Astrocyte (in vitro differentiated cells and primary cell): ENCODE measurements around the gene HS6ST3. TPM values are rescaled to one million over a fixed set of nuclear protein-coding genes. Genes with fewer than 3 reads are reported as not detected.

Experiments used
- DNase-seq: peaks from one replicate; pipeline ENCODE4 v3.0.0-alpha.2; 2010; ENCODE audit warnings: low read depth
- FAIRE-seq: peaks from 2 replicates; lab custom pipeline; 2011; peaks lifted over from hg19 to GRCh38; lab: Jason Lieb, UNC
- H2AFZ ChIP-seq: 2 replicates; pipeline ENCODE4 v1.6.0; 2012; ENCODE audit warnings: low read depth, low read length, inconsistent platforms
- H3K27ac ChIP-seq: 2 replicates; pipeline ENCODE4 v1.5.1; 2011; ENCODE audit warnings: low read depth, low read length, inconsistent platforms
- H3K27me3 ChIP-seq: 2 replicates; pipeline ENCODE4 v1.6.0; 2011; ENCODE audit warnings: low read length, inconsistent platforms; ENCODE audit not compliant: insufficient read depth
- H3K36me3 ChIP-seq: 2 replicates; pipeline ENCODE4 v1.5.1; 2011; ENCODE audit warnings: low read length, inconsistent platforms; ENCODE audit not compliant: insufficient read depth
- H3K4me1 ChIP-seq: 2 replicates; pipeline ENCODE4 v1.5.1; 2011; ENCODE audit warnings: low read length, inconsistent platforms; ENCODE audit not compliant: insufficient read depth
- H3K4me2 ChIP-seq: 2 replicates; pipeline ENCODE4 v1.6.0; 2012; ENCODE audit warnings: low read length, inconsistent platforms
- H3K4me3 ChIP-seq: 2 replicates; pipeline ENCODE4 v1.5.1; 2011; ENCODE audit warnings: low read depth, mild to moderate bottlenecking, low read length, inconsistent platforms; ENCODE audit not compliant: insufficient read depth
- H3K79me2 ChIP-seq: 2 replicates; pipeline ENCODE4 v1.6.0; 2012; ENCODE audit warnings: mild to moderate bottlenecking, low read length, inconsistent platforms; ENCODE audit not compliant: insufficient read depth
- H3K9ac ChIP-seq: 2 replicates; pipeline ENCODE4 v1.6.0; 2012; ENCODE audit warnings: mild to moderate bottlenecking, low read length, inconsistent platforms
- H3K9me3 ChIP-seq: 2 replicates; pipeline ENCODE4 v1.5.1; 2012; ENCODE audit warnings: low read depth, mild to moderate bottlenecking, low read length, inconsistent platforms; ENCODE audit not compliant: insufficient read depth
- H4K20me1 ChIP-seq: 2 replicates; pipeline ENCODE4 v1.6.0; 2012; ENCODE audit warnings: low read length, inconsistent platforms; ENCODE audit not compliant: insufficient read depth
- H3K27ac Mint-ChIP-seq: one replicate; pipeline ENCODE4 v1.8.0; 2021; ENCODE audit warnings: mild to moderate bottlenecking, mixed read lengths; ENCODE audit not compliant: unreplicated experiment
- H3K27me3 Mint-ChIP-seq: one replicate; pipeline ENCODE4 v1.8.0; 2021; ENCODE audit warnings: low read depth, mixed read lengths; ENCODE audit not compliant: unreplicated experiment
- H3K36me3 Mint-ChIP-seq: one replicate; pipeline ENCODE4 v1.8.0; 2021; ENCODE audit warnings: low read depth, mixed read lengths; ENCODE audit not compliant: unreplicated experiment
- H3K4me1 Mint-ChIP-seq: one replicate; pipeline ENCODE4 v1.8.0; 2021; ENCODE audit warnings: low read depth, mixed read lengths; ENCODE audit not compliant: unreplicated experiment
- H3K4me3 Mint-ChIP-seq: one replicate; pipeline ENCODE4 v1.8.0; 2021; ENCODE audit warnings: mild to moderate bottlenecking, moderate library complexity, mixed read lengths; ENCODE audit not compliant: unreplicated experiment
- H3K9me3 Mint-ChIP-seq: one replicate; pipeline ENCODE4 v1.8.0; 2021; ENCODE audit warnings: mild to moderate bottlenecking, mixed read lengths; ENCODE audit not compliant: unreplicated experiment
- EZH2 ChIP-seq: IDR thresholded peaks from 2 replicates; pipeline ENCODE4 v1.6.1; 2012; ENCODE audit warnings: mild to moderate bottlenecking, low read length, inconsistent platforms; ENCODE audit not compliant: insufficient read depth
- total RNA-seq: library from RNA; stranded (reverse); gene quantifications from 2 replicates; pipeline ENCODE4 v1.2.1, GENCODE V29; 2021
- TF ChIP-seq, protein P1 (sequence below): IDR thresholded peaks from 2 replicates; pipeline ENCODE4 v1.5.1; 2011; ENCODE audit warnings: low read depth, mild to moderate bottlenecking, inconsistent platforms, low read length, moderate library complexity; ENCODE audit not compliant: insufficient read depth

Gene HS6ST3
- total RNA-seq, 1 donor from 2014 or later, result 0.07 TPM

DNA sequence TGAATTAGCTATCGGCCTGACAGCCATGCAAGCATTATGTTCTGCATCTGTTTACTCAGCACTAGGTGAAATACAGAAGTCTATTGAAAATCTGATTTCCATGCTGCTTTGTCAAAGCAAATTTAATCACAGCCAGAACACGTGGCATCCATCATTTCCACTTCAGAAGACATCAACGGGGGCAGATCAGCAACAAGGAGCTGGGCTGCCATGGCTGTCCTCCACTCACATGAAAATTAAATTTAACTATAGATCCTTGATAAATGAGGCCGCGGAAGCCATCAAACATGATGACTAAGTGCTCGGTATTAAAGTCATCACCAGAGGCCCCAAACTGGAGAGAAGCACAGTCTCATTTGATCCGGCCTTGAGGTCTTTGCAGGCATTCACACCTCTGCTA, 443.5 kb downstream of the HS6ST3 start:
- Mint-ChIP-seq H3K4me1 (no peaks in the 10 kb centered on the region), H3K27ac (no peak overlapping the region), H3K4me3 (no peak overlapping the region), H3K36me3 (no peaks in the 10 kb centered on the region), H3K9me3 (no peaks in the 10 kb centered on the region), H3K27me3 (peaks cover 3% of the 10 kb centered on the region)
- Histone ChIP-seq H3K9ac (no peak overlapping the region), H3K4me2 (no peak overlapping the region), H4K20me1 (no peaks in the 10 kb centered on the region), H3K27me3 (no peaks in the 10 kb centered on the region), H3K27ac (no peak overlapping the region), H3K79me2 (no peaks in the 10 kb centered on the region), H3K4me1 (no peaks in the 10 kb centered on the region), H3K9me3 (no peaks in the 10 kb centered on the region), H3K4me3 (no peak overlapping the region), H3K36me3 (no peaks in the 10 kb centered on the region), H2AFZ (no peak overlapping the region)
- no peak for DNase-seq
- no peak for FAIRE-seq
- TF ChIP-seq EZH2, result no peak
- TF ChIP-seq, protein P1, sequence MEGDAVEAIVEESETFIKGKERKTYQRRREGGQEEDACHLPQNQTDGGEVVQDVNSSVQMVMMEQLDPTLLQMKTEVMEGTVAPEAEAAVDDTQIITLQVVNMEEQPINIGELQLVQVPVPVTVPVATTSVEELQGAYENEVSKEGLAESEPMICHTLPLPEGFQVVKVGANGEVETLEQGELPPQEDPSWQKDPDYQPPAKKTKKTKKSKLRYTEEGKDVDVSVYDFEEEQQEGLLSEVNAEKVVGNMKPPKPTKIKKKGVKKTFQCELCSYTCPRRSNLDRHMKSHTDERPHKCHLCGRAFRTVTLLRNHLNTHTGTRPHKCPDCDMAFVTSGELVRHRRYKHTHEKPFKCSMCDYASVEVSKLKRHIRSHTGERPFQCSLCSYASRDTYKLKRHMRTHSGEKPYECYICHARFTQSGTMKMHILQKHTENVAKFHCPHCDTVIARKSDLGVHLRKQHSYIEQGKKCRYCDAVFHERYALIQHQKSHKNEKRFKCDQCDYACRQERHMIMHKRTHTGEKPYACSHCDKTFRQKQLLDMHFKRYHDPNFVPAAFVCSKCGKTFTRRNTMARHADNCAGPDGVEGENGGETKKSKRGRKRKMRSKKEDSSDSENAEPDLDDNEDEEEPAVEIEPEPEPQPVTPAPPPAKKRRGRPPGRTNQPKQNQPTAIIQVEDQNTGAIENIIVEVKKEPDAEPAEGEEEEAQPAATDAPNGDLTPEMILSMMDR, result no peak

DNA sequence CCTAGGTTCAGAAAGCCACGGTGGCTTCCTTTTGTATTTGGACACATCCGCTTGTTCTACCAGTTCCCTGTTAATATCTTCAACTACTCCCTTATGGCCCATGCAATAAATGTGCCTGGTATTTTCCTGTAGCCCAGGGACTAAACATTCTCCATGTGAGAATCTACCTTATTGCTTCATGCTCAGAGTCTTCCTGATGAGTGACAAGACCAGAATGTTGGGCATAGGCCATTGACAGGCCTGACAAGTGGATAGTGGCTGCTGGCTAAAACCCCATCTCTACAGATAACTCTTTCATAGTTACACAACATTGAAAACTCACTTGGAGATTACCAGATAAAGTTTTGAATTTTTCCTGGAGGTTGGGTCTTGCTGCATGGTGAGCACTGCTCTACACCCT, 449.9 kb downstream of the HS6ST3 start:
- no peaks in the 10 kb centered on the region for H3K9me3 ChIP-seq
- Mint-ChIP-seq H3K9me3 (no peaks in the 10 kb centered on the region), H3K4me3 (no peak overlapping the region), H3K27ac (no peak overlapping the region), H3K4me1 (no peaks in the 10 kb centered on the region), H3K27me3 (peaks cover 3% of the 10 kb centered on the region), H3K36me3 (no peaks in the 10 kb centered on the region)
- no peaks in the 10 kb centered on the region for H4K20me1 ChIP-seq
- H3K4me3 ChIP-seq, result no peak overlapping the region
- H2AFZ ChIP-seq, result no peak overlapping the region
- DNase-seq (no peak), FAIRE-seq (no peak)
- TF ChIP-seq, protein P1, result no peak
- TF ChIP-seq EZH2, result no peak
- no peak overlapping the region for H3K27ac ChIP-seq
- no peak overlapping the region for H3K9ac ChIP-seq
- H3K27me3 ChIP-seq, result no peaks in the 10 kb centered on the region
- H3K4me1 ChIP-seq, result no peaks in the 10 kb centered on the region
- no peaks in the 10 kb centered on the region for H3K79me2 ChIP-seq
- no peak overlapping the region for H3K4me2 ChIP-seq
- no peaks in the 10 kb centered on the region for H3K36me3 ChIP-seq

DNA sequence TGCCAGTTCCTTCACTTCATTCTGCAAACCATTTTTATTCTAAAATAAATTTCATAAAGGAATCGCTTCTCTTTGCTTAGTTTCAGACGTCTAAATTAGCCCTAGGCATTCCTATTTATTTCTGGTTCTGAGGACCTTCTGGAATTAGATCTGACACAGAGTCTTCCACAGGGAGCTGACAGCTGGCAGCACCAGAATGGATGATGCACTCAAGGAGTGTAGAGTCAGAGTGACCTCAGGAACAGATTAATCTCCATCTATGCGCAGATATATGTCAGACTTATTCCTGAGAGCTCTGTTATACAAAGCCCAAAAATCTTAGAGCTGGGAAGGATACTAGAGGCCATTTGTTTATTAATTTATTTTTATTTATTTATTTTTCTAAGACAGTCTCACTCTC, 450.8 kb downstream of the HS6ST3 start:
- Histone ChIP-seq H3K4me3 (no peak overlapping the region), H3K36me3 (no peaks in the 10 kb centered on the region), H3K27me3 (no peaks in the 10 kb centered on the region), H3K79me2 (no peaks in the 10 kb centered on the region), H3K4me2 (no peak overlapping the region), H2AFZ (no peak overlapping the region), H4K20me1 (no peaks in the 10 kb centered on the region), H3K9ac (no peak overlapping the region), H3K9me3 (no peaks in the 10 kb centered on the region), H3K4me1 (no peaks in the 10 kb centered on the region), H3K27ac (no peak overlapping the region)
- DNase-seq (no peak), FAIRE-seq (no peak)
- no peaks in the 10 kb centered on the region for H3K4me1 Mint-ChIP-seq
- no peak overlapping the region for H3K4me3 Mint-ChIP-seq
- H3K36me3 Mint-ChIP-seq, result no peaks in the 10 kb centered on the region
- no peaks in the 10 kb centered on the region for H3K9me3 Mint-ChIP-seq
- TF ChIP-seq EZH2, result no peak
- H3K27ac Mint-ChIP-seq, result no peak overlapping the region
- H3K27me3 Mint-ChIP-seq, result peaks cover 3% of the 10 kb centered on the region
